ENCODE measurements around the gene TMEM59L. TPM values are rescaled to one million over a fixed set of nuclear protein-coding genes. Genes with fewer than 3 reads are reported as not detected.

Gene TMEM59L
- total and polyA plus RNA-seq, 2 of the 13 experiments (the other 11 are each of a cell fraction or from before 2014, with no cell fraction given) = 0.97 to 5.5 TPM

DNA sequence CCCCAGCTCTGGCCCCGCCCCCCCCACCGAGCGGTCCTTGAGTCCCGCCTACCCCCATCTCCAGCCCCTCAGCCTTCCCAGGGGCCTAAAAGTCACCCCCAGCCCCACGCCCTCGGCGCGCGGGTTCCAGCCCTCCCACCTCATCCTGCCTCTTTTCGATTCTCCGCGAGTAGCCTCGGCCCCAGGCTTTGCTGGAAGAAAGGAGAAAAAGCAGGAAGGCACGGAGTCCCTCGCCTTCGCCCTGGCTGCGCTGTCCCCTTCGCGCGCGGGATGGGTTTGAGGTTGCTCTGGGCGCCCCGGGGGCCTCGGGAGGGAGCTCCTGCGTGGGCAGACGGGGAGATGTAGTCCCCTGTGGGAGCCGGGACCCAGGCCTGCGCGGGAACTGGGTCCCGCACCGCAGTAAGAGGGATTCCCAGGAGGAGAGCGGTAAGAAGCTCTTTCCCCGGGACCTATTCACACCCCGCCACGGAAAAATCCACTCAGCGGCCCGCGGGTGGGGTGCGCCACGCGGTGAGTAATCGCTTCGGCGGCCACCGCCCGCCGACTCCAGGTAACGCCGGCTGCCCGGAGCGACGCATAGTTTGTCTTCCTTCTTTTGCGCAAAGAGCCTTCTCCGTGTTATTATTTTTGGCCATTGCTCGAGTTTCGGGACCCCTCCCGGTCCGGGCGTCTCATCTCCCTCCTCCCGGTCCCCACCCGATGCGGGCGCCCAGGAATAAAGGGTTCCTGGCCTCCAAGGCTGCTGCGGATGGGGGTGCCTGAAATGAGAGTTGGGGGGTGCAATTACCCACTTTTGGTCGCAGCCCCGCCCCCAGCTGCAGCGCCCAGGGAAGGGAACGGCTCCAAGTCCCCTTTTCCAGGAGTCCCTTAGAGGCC, 5.2 kb upstream of the TMEM59L start (continued):
- no peak for TF ChIP-seq ZNF749 (CRISPR knock-in tag; IDR thresholded peaks at IDR 0.05; ENCODE audit: borderline replicate concordance)
- TF ChIP-seq HMG20B (CRISPR knock-in tag; conservative IDR thresholded peaks at IDR 0.05) = no peak
- no peak for TF ChIP-seq BCL3 (CRISPR knock-in tag; IDR thresholded peaks at IDR 0.05)
- TF ChIP-seq PPARG (CRISPR knock-in tag; conservative IDR thresholded peaks at IDR 0.05) = no peak
- no peak for TF ChIP-seq PBX3 (CRISPR knock-in tag; IDR thresholded peaks at IDR 0.05; ENCODE audit: borderline replicate concordance)
- TF ChIP-seq ZFP90 (CRISPR knock-in tag; IDR thresholded peaks at IDR 0.05; ENCODE audit: borderline replicate concordance) = no peak
- TF ChIP-seq HOXD1 (CRISPR knock-in tag; IDR thresholded peaks at IDR 0.05) = no peak
- TF ChIP-seq SIN3A (IDR thresholded peaks at IDR 0.05; ENCODE audit: borderline replicate concordance, low read depth, low read length) = no peak
- TF ChIP-seq AGO2 (optimal IDR thresholded peaks at IDR 0.05; ENCODE audit: low read depth, low read length) = peak; percentile 48
- TF ChIP-seq TFE3 (CRISPR knock-in tag; IDR thresholded peaks at IDR 0.05) = no peak
- TF ChIP-seq HNRNPLL (IDR thresholded peaks at IDR 0.05; ENCODE audit: low read depth, low read length, poor library complexity, severe bottlenecking) = peak; percentile 69
- no peak for TF ChIP-seq ZBTB8A (CRISPR knock-in tag; IDR thresholded peaks at IDR 0.05; ENCODE audit: borderline replicate concordance, low read depth)
- TF ChIP-seq MED13 (CRISPR knock-in tag; IDR thresholded peaks at IDR 0.05) = no peak
- TF ChIP-seq ZNF230 (CRISPR knock-in tag; IDR thresholded peaks at IDR 0.05) = no peak
- peak; percentile 34; the same call in 1 of the 2 replicates for TF ChIP-seq ZFP91 (CRISPR knock-in tag; IDR thresholded peaks at IDR 0.05; ENCODE audit: borderline replicate concordance)
- no peak for TF ChIP-seq MAZ (IDR thresholded peaks at IDR 0.05; ENCODE audit: borderline replicate concordance, low read depth, low read length)
- 0 out of 2 replicates have a peak, but pooled peaks have one; percentile 9 for TF ChIP-seq MAZ (CRISPR knock-in tag; IDR thresholded peaks at IDR 0.05; ENCODE audit: low read depth)
- TF ChIP-seq ZNF260 (CRISPR knock-in tag; IDR thresholded peaks at IDR 0.05; ENCODE audit: borderline replicate concordance, low read depth) = no peak
- TF ChIP-seq ZNF547 (CRISPR knock-in tag; IDR thresholded peaks at IDR 0.05) = no peak
- no peak for TF ChIP-seq BRD4 (CRISPR knock-in tag; IDR thresholded peaks at IDR 0.05)
- TF ChIP-seq, protein P1, sequence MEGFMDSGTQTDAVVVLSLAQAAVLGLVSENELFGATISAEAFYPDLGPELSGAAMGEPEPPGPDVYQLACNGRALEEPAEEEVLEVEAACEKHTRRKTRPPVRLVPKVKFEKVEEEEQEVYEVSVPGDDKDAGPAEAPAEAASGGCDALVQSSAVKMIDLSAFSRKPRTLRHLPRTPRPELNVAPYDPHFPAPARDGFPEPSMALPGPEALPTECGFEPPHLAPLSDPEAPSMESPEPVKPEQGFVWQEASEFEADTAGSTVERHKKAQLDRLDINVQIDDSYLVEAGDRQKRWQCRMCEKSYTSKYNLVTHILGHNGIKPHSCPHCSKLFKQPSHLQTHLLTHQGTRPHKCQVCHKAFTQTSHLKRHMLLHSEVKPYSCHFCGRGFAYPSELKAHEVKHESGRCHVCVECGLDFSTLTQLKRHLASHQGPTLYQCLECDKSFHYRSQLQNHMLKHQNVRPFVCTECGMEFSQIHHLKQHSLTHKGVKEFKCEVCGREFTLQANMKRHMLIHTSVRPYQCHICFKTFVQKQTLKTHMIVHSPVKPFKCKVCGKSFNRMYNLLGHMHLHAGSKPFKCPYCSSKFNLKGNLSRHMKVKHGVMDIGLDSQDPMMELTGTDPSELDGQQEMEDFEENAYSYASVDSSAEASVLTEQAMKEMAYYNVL (CRISPR knock-in tag; IDR thresholded peaks at IDR 0.05; ENCODE audit: borderline replicate concordance) = no peak
